HK-2 (cell line): ENCODE data around the gene ATP5PD.

Source experiments
- DNase-seq: peaks from one replicate; pipeline ENCODE4 v3.0.0-alpha.2; 2018; ENCODE audit not compliant: unreplicated experiment

Gene ATP5PD

DNA sequence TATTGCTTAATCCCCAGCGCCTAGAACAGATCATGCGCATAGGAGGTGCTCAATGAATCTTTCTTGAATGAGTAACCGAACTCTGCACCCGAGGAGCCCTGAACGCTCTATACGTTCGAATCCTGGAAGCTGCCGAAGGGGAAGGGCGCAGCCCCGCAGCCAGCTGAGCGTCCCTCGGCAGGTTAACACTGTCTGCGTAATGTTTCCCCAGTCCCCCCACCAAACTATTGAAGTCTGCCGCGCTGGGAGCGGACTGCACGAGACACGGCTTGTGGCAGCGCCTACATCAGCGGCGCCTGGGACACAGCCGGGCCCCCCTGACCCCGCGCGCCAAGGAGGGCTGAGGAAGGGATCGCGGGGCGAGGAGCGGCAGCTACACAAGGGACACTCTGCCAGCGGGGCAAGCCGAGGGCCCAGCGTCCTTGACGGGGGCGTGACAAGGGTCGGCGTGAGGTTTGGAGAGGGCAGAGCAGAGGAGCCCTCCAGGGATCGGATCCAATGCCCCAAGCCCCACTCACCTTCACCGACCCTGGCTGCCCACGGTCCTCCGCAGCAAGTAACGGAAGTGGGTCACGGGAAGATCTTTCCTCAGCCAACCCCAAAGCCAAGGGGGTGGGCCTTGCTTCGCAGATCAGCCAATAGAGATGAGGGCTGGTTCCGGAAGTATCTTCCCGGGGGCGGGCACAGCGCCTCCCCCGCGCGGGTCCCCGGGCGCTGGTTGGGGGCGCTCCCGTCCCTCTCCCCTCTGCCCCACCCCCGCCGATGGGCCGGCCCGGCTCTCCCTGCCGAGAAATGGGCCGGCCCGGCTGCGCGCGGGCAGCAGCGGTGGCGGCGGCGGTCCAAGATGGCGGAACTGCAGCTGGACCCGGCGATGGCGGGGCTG, at the start of gene ATP5PD, which contains the start of gene KCTD2:
Gene ATP5PD, minus strand, starts transcription at position 563 of the 883 bp plus-strand sequence. CDS start 4,319 bp downstream, outside the sequence.
Gene KCTD2, plus strand, starts transcription at position 819 of the 883 bp plus-strand sequence. Its CDS starts 26 bp downstream, at position 845.
- DNase-seq: peak; percentile 95

DNA sequence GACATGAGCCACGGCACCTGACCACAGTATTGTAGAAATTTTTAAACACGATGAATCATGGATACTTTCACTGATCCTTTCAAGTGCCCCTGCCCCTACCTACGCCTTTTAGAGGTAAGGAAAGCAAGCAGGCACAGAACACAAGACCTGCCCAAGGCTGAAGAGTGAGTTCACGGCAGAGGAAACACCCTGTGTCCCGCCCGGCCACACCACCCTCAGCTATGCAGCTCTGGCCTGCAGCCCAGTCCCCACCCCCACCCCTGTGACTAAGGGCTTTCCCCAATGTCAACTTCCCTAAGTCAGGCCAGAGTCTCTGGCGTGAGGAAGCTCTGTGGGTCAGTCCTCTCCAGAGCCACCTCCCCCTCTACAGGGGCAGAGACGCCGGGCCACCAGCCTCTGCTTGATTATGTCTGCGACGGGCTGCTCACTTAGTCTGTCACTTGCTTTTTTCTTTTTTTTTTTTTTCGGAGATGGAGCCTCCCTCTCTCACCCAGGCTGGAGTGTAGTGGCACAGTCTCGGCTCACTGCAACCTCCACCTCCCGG, 49.4 kb upstream of the ATP5PD start:
- DNase-seq: peak; percentile 95

- no peak for DNase-seq
These were observed 48.2 kb upstream of the ATP5PD start for GRCh38 chr17:75094871-75095399.

GRCh38 chr17:75093548-75094158, 46.9 kb upstream of the ATP5PD start:
- no peak for DNase-seq

DNA sequence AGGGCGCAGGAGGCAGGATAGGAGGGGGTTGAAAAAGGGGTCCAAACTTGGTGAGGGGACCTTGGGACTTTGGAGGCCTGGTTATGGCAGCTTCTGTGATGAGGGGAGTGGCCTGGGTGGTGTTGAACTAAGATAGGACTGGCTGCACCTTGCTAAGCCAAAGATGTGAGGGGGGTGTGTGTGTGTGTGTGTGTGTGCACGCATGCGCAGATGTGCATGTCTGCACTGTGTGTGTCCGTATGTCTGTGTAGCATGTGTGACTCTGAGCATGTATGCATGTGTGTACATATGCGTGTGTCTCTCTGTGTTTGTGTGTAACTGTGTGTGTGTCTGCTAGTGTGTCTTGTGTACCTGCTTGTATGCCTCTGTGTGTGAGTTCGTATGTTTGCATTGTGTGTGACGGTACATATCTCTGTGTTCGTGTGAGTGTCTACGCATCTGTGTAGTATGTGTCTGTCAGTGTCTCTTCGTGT, 45.1 kb upstream of the ATP5PD start:
- DNase-seq: no peak

DNA sequence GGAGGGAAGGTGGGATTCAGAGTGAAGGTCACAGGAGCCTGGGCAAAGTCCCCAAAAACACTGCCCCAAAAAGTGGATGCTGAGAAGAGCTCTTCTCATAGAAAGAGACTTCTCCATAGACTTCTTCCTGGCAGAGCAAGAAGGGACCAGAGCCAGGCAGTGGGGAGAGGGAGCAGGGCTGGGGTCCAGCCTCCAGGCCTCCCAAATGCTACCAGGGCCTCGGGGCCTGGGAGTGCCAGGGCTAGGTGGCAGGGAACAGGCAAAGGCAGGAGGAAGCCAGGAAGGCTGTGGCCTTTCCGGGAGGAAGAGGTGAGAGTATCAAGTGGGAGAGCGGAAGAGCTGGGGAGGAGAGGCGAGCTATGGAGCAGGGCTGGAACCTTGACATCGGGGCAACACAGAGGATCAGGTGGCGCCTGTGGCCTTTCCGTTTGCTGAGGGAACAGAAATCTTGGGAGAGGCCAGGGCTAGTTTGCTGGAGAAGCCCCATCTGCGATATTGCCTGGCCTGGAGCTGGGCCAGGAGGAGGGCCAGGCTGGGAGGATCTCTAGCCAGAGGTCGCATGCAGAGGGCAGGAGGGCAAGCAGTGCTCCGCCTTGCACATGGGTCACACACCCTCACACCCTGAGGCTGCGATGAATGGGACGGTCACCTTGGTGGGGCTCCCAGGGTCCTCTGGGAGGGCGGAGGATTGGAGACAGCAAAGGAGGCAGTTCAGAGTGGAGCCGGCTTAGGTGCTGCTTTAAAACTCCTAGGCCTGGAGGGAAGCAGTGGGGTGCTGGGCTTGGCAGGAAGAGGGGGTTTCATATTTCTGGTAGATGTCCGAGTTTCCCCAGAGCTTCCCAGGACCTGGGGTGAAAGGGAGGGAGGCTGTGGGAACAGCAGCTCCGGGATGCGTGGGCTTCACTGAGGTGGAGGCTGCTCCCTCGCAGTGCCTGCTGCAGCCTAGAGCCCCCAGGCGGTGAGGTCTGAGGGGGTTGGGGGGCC, 44.4 kb upstream of the ATP5PD start:
- DNase-seq: no peak

DNA sequence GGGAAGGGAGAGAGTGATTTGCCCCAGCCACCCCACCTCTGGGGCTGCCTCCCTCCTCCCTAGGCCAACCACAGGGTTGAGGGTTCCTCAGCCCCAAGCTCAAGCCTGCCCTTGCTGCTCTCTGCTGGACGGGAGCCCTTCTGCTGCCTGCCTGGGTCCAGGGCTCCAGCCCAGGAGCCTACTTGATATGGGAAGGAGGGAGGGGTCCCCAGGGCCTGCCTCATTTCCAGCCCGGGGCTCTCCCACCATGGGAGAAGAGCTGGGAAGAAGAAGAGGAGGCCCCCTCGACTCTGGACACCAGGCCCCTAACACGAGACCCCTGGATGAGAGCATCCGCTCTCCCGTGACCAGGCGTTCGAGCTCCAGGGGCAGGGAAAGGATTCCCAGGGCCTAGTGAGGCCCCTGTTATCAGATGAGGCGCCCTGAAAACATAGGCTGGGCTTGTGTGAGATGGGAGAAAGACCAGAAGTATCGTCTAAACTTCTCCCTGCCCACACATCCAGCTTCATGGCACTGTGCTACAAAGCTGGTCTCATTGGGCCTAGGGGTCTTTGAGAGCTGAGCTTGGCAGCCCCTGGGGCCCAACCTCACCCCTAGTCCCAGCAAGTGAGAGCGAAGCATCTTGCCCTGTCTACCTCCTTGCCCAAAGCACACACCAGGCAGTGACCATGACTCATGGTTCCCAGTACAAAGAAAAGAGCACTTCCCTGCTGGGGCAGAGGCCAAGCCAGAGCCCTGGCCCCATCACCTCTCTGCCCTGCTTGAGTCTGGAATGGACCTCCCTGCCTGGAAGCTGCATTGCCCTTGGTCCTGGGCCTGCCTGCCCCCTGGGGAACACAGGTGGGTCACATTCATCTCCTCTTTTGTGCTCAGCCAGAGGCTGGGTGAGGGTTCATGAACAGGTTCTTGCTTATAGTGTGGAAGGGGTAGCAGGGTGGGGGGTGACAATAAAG, 42.0 kb upstream of the ATP5PD start:
- peak; percentile 46 for DNase-seq

GRCh38 chr17:75087558-75088453, 41.0 kb upstream of the ATP5PD start, which contains the start of gene SLC16A5:
TSS of gene SLC16A5 (plus strand) at chr17:75087954. CDS start at chr17:75093637, 5,683 bp downstream.
- DNase-seq: peak; percentile 90

- DNase-seq: no peak
These were observed 40.4 kb upstream of the ATP5PD start for GRCh38 chr17:75087182-75087557.

GRCh38 chr17:75086496-75087181, 39.9 kb upstream of the ATP5PD start:
- no peak for DNase-seq

- no peak for DNase-seq
These were observed 37.4 kb upstream of the ATP5PD start for GRCh38 chr17:75084039-75084660.

GRCh38 chr17:75082683-75083082, 35.9 kb upstream of the ATP5PD start:
- DNase-seq: no peak

- DNase-seq: no peak
These were observed 35.1 kb upstream of the ATP5PD start for GRCh38 chr17:75081611-75082540.

- no peak for DNase-seq
These were observed 32.2 kb upstream of the ATP5PD start for GRCh38 chr17:75079023-75079373.

- DNase-seq: peak; percentile 84
These were observed 31.7 kb upstream of the ATP5PD start for GRCh38 chr17:75078284-75079022.
